PC-3 (cell line): ENCODE data around the gene RABGAP1L.

Experiments
- EZH2phosphoT487 ChIP-seq: fragments of 300-600 bp; sonication (generic); IDR thresholded peaks from 2 replicates; pipeline ENCODE4 v1.6.1; 2018; ENCODE audit warnings: mild to moderate bottlenecking, antibody characterized with exemption, low read length, borderline replicate concordance
- TF ChIP-seq, protein P1 (sequence below): fragments of 300-600 bp; sonication (generic); conservative IDR thresholded peaks from 2 replicates; pipeline ENCODE4 v1.5.1; 2017; ENCODE audit warnings: antibody characterized with exemption, low read depth, mild to moderate bottlenecking, low read length

- TF ChIP-seq, protein P1, sequence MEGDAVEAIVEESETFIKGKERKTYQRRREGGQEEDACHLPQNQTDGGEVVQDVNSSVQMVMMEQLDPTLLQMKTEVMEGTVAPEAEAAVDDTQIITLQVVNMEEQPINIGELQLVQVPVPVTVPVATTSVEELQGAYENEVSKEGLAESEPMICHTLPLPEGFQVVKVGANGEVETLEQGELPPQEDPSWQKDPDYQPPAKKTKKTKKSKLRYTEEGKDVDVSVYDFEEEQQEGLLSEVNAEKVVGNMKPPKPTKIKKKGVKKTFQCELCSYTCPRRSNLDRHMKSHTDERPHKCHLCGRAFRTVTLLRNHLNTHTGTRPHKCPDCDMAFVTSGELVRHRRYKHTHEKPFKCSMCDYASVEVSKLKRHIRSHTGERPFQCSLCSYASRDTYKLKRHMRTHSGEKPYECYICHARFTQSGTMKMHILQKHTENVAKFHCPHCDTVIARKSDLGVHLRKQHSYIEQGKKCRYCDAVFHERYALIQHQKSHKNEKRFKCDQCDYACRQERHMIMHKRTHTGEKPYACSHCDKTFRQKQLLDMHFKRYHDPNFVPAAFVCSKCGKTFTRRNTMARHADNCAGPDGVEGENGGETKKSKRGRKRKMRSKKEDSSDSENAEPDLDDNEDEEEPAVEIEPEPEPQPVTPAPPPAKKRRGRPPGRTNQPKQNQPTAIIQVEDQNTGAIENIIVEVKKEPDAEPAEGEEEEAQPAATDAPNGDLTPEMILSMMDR, result no peak
- no peak for TF ChIP-seq EZH2phosphoT487
Measured at GRCh38 chr1:175023043-175023921, 864.0 kb downstream of the RABGAP1L start, which contains the start of gene MRPS14.
